Effector CD8-positive, alpha-beta T cell (primary cell): Measurements from ENCODE around the gene LRRC7.

Source experiments
- DNase-seq: peaks from one replicate; lab custom pipeline; 2025; lab: John Stamatoyannopoulos, UW

The LRRC7 gene

GRCh38 chr1:69776555-69776954, 208.8 kb downstream of the LRRC7 start:
- DNase-seq, result no peak

GRCh38 chr1:69777423-69777822, 209.7 kb downstream of the LRRC7 start:
- DNase-seq, result no peak

GRCh38 chr1:69777971-69778370, 210.2 kb downstream of the LRRC7 start:
- no peak for DNase-seq

GRCh38 chr1:69787151-69787550, 219.4 kb downstream of the LRRC7 start:
- no peak for DNase-seq

- DNase-seq, result no peak
Measured at GRCh38 chr1:69791311-69791710, 223.6 kb downstream of the LRRC7 start.

- DNase-seq, result no peak
Measured at GRCh38 chr1:69794831-69795230, 227.1 kb downstream of the LRRC7 start.

GRCh38 chr1:69814926-69815325, 247.2 kb downstream of the LRRC7 start:
- DNase-seq, result no peak

GRCh38 chr1:69824932-69825331, 257.2 kb downstream of the LRRC7 start:
- DNase-seq, result no peak

GRCh38 chr1:69827732-69828131, 260.0 kb downstream of the LRRC7 start:
- DNase-seq, result no peak

GRCh38 chr1:69833536-69833935, 265.8 kb downstream of the LRRC7 start:
- DNase-seq, result no peak

- no peak for DNase-seq
Measured at GRCh38 chr1:69834336-69834735, 266.6 kb downstream of the LRRC7 start.

GRCh38 chr1:69835955-69836354, 268.2 kb downstream of the LRRC7 start:
- no peak for DNase-seq

- DNase-seq, result no peak
Measured at GRCh38 chr1:69836971-69837636, 269.4 kb downstream of the LRRC7 start.

- no peak for DNase-seq
Measured at GRCh38 chr1:69842326-69842725, 274.6 kb downstream of the LRRC7 start.

GRCh38 chr1:69845655-69846054, 277.9 kb downstream of the LRRC7 start:
- no peak for DNase-seq

- DNase-seq, result no peak
Measured at GRCh38 chr1:69846267-69846666, 278.5 kb downstream of the LRRC7 start.

- no peak for DNase-seq
Measured at GRCh38 chr1:69847670-69848069, 279.9 kb downstream of the LRRC7 start.

GRCh38 chr1:69852151-69852550, 284.4 kb downstream of the LRRC7 start:
- no peak for DNase-seq

- DNase-seq, result no peak
Measured at GRCh38 chr1:69852706-69853105, 285.0 kb downstream of the LRRC7 start.

- no peak for DNase-seq
Measured at GRCh38 chr1:69858534-69858933, 290.8 kb downstream of the LRRC7 start.

- no peak for DNase-seq
Measured at GRCh38 chr1:69861641-69862040, 293.9 kb downstream of the LRRC7 start.

- DNase-seq, result no peak
Measured at GRCh38 chr1:69862906-69863305, 295.2 kb downstream of the LRRC7 start.

- DNase-seq, result no peak
Measured at GRCh38 chr1:69863704-69864103, 296.0 kb downstream of the LRRC7 start.

- no peak for DNase-seq
Measured at GRCh38 chr1:69871412-69871811, 303.7 kb downstream of the LRRC7 start.
